Cerebellar nuclear complex (tissue), 1 donor: Measurements from ENCODE around the gene RTF2.

ENCODE experiments used
- DNase-seq, 2 experiments: peaks; one replicate each; lab custom pipeline; 2025; lab: John Stamatoyannopoulos, UW

The RTF2 gene

GRCh38 chr20:56438284-56438683 is 30.1 kb upstream of the RTF2 start:
- no peak for DNase-seq

GRCh38 chr20:56439771-56440291 is 28.6 kb upstream of the RTF2 start:
- DNase-seq = no peak

- DNase-seq = no peak
Measured at GRCh38 chr20:56440346-56441007, 27.9 kb upstream of the RTF2 start.

GRCh38 chr20:56442389-56443365 is 25.8 kb upstream of the RTF2 start:
- no peak for DNase-seq

- no peak for DNase-seq
Measured at GRCh38 chr20:56443654-56444540, 24.5 kb upstream of the RTF2 start.

- DNase-seq = no peak
Measured at GRCh38 chr20:56445130-56445529, 23.3 kb upstream of the RTF2 start.

GRCh38 chr20:56445540-56445939 is 22.9 kb upstream of the RTF2 start:
- no peak for DNase-seq

GRCh38 chr20:56447227-56447626 is 21.2 kb upstream of the RTF2 start:
- no peak for DNase-seq

GRCh38 chr20:56449459-56449858 is 19.0 kb upstream of the RTF2 start:
- DNase-seq = no peak

- DNase-seq = no peak
Measured at GRCh38 chr20:56451056-56451765, 17.2 kb upstream of the RTF2 start.

- no peak for DNase-seq
Measured at GRCh38 chr20:56453352-56453751, 15.1 kb upstream of the RTF2 start.

- no peak for DNase-seq
Measured at GRCh38 chr20:56454754-56455153, 13.7 kb upstream of the RTF2 start.

GRCh38 chr20:56458206-56458821 is 10.1 kb upstream of the RTF2 start:
- no peak for DNase-seq

- DNase-seq = no peak
Measured at GRCh38 chr20:56460459-56460858, 8.0 kb upstream of the RTF2 start.

GRCh38 chr20:56461576-56461975 is 6.9 kb upstream of the RTF2 start:
- no peak for DNase-seq

- no peak for DNase-seq
Measured at GRCh38 chr20:56463428-56463827, 5.0 kb upstream of the RTF2 start.

- DNase-seq = no peak
Measured at GRCh38 chr20:56465997-56466396, 2.4 kb upstream of the RTF2 start.

- no peak for DNase-seq
Measured at GRCh38 chr20:56467968-56468315, 485 bp upstream of the RTF2 start.

GRCh38 chr20:56469077-56469449 is 636 bp downstream of the RTF2 start:
- no peak for DNase-seq

- DNase-seq = no peak
Measured at GRCh38 chr20:56483970-56484369, 15.5 kb downstream of the RTF2 start.

GRCh38 chr20:56487216-56487615 is 18.8 kb downstream of the RTF2 start:
- no peak for DNase-seq
